K562 (cell line): ENCODE measurements around the gene BRWD1. TPM values are rescaled to one million over a fixed set of nuclear protein-coding genes. Genes with fewer than 3 reads are reported as not detected.
A peak's percentile ranks its signal among the peaks of the same experiment; 100 is the strongest.

Experiments
- ARID1B ChIP-seq: fragments of 450-650 bp; IDR thresholded peaks from 2 replicates; pipeline ENCODE4 v1.6.1; 2016; ENCODE audit warnings: antibody characterized with exemption, mild to moderate bottlenecking, inconsistent platforms
- CHD4 ChIP-seq: fragments of 200-600 bp; sonication (generic); IDR thresholded peaks from 3 replicates; pipeline ENCODE4 v1.6.1; 2012; ENCODE audit warnings: low read depth, mild to moderate bottlenecking, mixed read lengths, low read length, inconsistent platforms; ENCODE audit not compliant: insufficient read depth, insufficient replicate concordance, poor library complexity, severe bottlenecking
- KDM2B ChIP-seq: fragments of 250-450 bp; sonication (Bioruptor Pico); IDR thresholded peaks from 2 replicates; pipeline ENCODE4 v1.8.0; 2021; ENCODE audit warnings: mild to moderate bottlenecking, moderate library complexity
- TEAD2 ChIP-seq: fragments of 450-650 bp; IDR thresholded peaks from 2 replicates; pipeline ENCODE4 v1.6.1; 2016; ENCODE audit warnings: missing genetic modification characterization, control low read depth, missing compliant biosample characterization
- polyA plus RNA-seq, 8 experiments: library from polyadenylated mRNA; depleted of rRNA in 4 of 8; stranded (reverse) in 5 of 8; unstranded in 3 of 8; fragments of >200 nt; fragmentation: Nextera tagmentation in 2 of 8; fragmentation: Illumina TruSeq in 1 of 8; extraction: Ambion mirVana in 2 of 8; extraction: Trizol in 1 of 8; gene quantifications; 2 replicates each; pipeline versions ENCODE4 v1.2.1 to v1.2.3, GENCODE V29; 2011 to 2014; ENCODE audit warnings: inconsistent platforms in 1 of 8, missing spikeins in 1 of 8
- total RNA-seq, 7 experiments: library from RNA; depleted of rRNA in 6 of 7; stranded (reverse); fragments of >200 nt in 6 of 7; fragmentation: Illumina TruSeq in 2 of 7; extraction: Trizol in 2 of 7; gene quantifications; 2 replicates each; pipeline versions ENCODE4 v1.2.1 to v1.2.3, GENCODE V29; 2011 to 2021; ENCODE audit warnings: low replicate concordance in 1 of 7
- TF ChIP-seq, protein P1 (sequence below): fragments of 250-450 bp; sonication (Bioruptor Pico); IDR thresholded peaks from 2 replicates; pipeline ENCODE4 v1.4.0; 2020; ENCODE audit warnings: mild to moderate bottlenecking, moderate library complexity, borderline replicate concordance
- TF ChIP-seq, protein P2 (sequence below): fragments of 450-650 bp; IDR thresholded peaks from 2 replicates; pipeline ENCODE4 v1.6.1; 2018; ENCODE audit warnings: mild to moderate bottlenecking, low read depth; ENCODE audit not compliant: partially characterized antibody
- TF ChIP-seq, protein P3 (sequence below), 2 experiments: IDR thresholded peaks in 1 of 2; conservative IDR thresholded peaks in 1 of 2; 2 replicates each; pipeline ENCODE4 v1.6.1; 2016; ENCODE audit warnings: low read depth in 2 of 2, mild to moderate bottlenecking in 1 of 2, missing compliant biosample characterization in 1 of 2, missing genetic modification characterization in 1 of 2, moderate library complexity in 1 of 2
- TF ChIP-seq, protein P4 (sequence below): IDR thresholded peaks from 3 replicates; pipeline ENCODE4 v1.6.1; 2011; ENCODE audit warnings: borderline replicate concordance, mild to moderate bottlenecking, moderate library complexity; ENCODE audit not compliant: insufficient read length; ENCODE audit errors: extremely low read depth
- TF ChIP-seq, protein P5 (sequence below): sonication (generic); formaldehyde crosslinking; IDR thresholded peaks from 2 replicates; pipeline ENCODE4 v1.8.1; 2023; ENCODE audit warnings: mild to moderate bottlenecking, missing genetic modification reagents
- TF ChIP-seq, protein P6 (sequence below): fragments of 450-650 bp; IDR thresholded peaks from 2 replicates; pipeline ENCODE4 v1.6.1; 2017; ENCODE audit warnings: mild to moderate bottlenecking, moderate library complexity

BRWD1 gene
- total and polyA plus RNA-seq, 9 of the 15 experiments (the other 6 are each of a cell fraction or from before 2014, with no cell fraction given), result 10.1 to 60.2 (median 34.1) TPM

DNA sequence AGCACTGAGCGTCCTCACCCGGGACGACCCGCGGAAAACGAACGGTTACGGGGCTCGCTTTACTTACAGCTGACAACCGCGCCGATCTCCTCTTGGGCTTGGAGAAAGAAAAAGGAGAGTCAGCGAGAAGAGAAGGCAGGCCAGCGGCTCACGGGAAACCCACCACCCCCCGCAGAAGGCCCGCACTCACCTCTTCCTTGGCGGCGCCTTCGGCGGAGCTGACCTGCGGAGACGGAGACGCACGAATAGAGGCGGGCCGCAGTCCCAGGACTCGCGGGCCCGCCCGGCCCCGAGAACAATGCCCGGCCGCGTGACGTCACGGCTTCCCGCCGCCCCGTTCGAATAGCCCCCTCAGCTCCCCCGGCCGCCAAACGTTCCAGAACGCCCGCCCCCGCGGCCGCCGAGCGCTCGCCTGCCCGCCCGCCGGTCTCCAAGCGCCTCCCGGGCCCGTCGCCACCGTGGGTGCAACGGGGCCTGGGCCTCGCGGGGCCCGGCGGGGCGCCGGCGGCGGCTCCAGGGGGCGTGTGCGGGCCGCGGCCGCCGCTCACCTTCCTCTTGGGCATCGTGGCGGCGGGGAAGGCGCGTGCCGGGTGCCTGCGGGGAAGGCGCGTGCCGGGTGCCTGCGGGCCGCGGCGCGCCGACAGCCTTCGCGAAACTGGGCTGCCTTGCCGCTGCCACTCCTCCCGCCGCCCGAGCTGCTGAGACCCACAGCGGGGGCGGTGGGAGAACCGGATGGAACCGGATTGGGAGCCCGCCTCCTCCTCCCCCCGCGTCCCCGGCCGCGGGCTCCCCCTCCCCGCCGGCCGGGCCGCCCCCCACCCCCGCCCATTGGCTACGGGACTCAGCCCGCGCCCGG lies 35.2 kb upstream of the BRWD1 start, which contains the start of gene HMGN1 (continued):
- TF ChIP-seq, protein P1, sequence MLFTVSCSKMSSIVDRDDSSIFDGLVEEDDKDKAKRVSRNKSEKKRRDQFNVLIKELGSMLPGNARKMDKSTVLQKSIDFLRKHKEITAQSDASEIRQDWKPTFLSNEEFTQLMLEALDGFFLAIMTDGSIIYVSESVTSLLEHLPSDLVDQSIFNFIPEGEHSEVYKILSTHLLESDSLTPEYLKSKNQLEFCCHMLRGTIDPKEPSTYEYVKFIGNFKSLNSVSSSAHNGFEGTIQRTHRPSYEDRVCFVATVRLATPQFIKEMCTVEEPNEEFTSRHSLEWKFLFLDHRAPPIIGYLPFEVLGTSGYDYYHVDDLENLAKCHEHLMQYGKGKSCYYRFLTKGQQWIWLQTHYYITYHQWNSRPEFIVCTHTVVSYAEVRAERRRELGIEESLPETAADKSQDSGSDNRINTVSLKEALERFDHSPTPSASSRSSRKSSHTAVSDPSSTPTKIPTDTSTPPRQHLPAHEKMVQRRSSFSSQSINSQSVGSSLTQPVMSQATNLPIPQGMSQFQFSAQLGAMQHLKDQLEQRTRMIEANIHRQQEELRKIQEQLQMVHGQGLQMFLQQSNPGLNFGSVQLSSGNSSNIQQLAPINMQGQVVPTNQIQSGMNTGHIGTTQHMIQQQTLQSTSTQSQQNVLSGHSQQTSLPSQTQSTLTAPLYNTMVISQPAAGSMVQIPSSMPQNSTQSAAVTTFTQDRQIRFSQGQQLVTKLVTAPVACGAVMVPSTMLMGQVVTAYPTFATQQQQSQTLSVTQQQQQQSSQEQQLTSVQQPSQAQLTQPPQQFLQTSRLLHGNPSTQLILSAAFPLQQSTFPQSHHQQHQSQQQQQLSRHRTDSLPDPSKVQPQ (CRISPR knock-in tag), result no peak
- TF ChIP-seq KDM2B (CRISPR knock-in tag), result peak; percentile 54; the same call in 1 of the 2 replicates
- TF ChIP-seq, protein P2, sequence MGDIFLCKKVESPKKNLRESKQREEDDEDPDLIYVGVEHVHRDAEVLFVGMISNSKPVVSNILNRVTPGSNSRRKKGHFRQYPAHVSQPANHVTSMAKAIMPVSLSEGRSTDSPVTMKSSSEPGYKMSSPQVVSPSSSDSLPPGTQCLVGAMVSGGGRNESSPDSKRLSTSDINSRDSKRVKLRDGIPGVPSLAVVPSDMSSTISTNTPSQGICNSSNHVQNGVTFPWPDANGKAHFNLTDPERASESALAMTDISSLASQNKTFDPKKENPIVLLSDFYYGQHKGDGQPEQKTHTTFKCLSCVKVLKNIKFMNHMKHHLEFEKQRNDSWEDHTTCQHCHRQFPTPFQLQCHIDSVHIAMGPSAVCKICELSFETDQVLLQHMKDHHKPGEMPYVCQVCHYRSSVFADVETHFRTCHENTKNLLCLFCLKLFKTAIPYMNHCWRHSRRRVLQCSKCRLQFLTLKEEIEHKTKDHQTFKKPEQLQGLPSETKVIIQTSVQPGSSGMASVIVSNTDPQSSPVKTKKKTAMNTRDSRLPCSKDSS, result no peak
- TF ChIP-seq TEAD2 (tag), result no peak
- TF ChIP-seq, protein P3, sequence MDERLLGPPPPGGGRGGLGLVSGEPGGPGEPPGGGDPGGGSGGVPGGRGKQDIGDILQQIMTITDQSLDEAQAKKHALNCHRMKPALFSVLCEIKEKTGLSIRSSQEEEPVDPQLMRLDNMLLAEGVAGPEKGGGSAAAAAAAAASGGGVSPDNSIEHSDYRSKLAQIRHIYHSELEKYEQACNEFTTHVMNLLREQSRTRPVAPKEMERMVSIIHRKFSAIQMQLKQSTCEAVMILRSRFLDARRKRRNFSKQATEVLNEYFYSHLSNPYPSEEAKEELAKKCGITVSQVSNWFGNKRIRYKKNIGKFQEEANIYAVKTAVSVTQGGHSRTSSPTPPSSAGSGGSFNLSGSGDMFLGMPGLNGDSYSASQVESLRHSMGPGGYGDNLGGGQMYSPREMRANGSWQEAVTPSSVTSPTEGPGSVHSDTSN (CRISPR knock-in tag; IDR thresholded peaks at IDR 0.05; ENCODE audit: low read depth), result no peak
- TF ChIP-seq, protein P3 (tag; conservative IDR thresholded peaks at IDR 0.05; ENCODE audit: low read depth), result no peak
- TF ChIP-seq, protein P4, sequence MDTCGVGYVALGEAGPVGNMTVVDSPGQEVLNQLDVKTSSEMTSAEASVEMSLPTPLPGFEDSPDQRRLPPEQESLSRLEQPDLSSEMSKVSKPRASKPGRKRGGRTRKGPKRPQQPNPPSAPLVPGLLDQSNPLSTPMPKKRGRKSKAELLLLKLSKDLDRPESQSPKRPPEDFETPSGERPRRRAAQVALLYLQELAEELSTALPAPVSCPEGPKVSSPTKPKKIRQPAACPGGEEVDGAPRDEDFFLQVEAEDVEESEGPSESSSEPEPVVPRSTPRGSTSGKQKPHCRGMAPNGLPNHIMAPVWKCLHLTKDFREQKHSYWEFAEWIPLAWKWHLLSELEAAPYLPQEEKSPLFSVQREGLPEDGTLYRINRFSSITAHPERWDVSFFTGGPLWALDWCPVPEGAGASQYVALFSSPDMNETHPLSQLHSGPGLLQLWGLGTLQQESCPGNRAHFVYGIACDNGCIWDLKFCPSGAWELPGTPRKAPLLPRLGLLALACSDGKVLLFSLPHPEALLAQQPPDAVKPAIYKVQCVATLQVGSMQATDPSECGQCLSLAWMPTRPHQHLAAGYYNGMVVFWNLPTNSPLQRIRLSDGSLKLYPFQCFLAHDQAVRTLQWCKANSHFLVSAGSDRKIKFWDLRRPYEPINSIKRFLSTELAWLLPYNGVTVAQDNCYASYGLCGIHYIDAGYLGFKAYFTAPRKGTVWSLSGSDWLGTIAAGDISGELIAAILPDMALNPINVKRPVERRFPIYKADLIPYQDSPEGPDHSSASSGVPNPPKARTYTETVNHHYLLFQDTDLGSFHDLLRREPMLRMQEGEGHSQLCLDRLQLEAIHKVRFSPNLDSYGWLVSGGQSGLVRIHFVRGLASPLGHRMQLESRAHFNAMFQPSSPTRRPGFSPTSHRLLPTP, result no peak
- no peak for TF ChIP-seq ARID1B
- TF ChIP-seq CHD4, result no peak
- TF ChIP-seq, protein P5, sequence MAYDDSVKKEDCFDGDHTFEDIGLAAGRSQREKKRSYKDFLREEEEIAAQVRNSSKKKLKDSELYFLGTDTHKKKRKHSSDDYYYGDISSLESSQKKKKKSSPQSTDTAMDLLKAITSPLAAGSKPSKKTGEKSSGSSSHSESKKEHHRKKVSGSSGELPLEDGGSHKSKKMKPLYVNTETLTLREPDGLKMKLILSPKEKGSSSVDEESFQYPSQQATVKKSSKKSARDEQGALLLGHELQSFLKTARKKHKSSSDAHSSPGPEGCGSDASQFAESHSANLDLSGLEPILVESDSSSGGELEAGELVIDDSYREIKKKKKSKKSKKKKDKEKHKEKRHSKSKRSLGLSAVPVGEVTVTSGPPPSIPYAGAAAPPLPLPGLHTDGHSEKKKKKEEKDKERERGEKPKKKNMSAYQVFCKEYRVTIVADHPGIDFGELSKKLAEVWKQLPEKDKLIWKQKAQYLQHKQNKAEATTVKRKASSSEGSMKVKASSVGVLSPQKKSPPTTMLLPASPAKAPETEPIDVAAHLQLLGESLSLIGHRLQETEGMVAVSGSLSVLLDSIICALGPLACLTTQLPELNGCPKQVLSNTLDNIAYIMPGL, result peak; percentile 62; the same call in 1 of the 2 replicates
- TF ChIP-seq, protein P6, sequence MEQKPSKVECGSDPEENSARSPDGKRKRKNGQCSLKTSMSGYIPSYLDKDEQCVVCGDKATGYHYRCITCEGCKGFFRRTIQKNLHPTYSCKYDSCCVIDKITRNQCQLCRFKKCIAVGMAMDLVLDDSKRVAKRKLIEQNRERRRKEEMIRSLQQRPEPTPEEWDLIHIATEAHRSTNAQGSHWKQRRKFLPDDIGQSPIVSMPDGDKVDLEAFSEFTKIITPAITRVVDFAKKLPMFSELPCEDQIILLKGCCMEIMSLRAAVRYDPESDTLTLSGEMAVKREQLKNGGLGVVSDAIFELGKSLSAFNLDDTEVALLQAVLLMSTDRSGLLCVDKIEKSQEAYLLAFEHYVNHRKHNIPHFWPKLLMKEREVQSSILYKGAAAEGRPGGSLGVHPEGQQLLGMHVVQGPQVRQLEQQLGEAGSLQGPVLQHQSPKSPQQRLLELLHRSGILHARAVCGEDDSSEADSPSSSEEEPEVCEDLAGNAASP, result no peak
